Measurements from ENCODE around the gene SLC66A2. TPM values are rescaled to one million over a fixed set of nuclear protein-coding genes. Genes with fewer than 3 reads are reported as not detected.
"Not testable (repeated sequence)": the region's sequence is repeated elsewhere in the genome, so short reads cannot be mapped to it uniquely, and the experiment has no call there.

The SLC66A2 gene
- total RNA-seq, 2 donors from 2014 or later, result 35.1 to 40.1 TPM

DNA sequence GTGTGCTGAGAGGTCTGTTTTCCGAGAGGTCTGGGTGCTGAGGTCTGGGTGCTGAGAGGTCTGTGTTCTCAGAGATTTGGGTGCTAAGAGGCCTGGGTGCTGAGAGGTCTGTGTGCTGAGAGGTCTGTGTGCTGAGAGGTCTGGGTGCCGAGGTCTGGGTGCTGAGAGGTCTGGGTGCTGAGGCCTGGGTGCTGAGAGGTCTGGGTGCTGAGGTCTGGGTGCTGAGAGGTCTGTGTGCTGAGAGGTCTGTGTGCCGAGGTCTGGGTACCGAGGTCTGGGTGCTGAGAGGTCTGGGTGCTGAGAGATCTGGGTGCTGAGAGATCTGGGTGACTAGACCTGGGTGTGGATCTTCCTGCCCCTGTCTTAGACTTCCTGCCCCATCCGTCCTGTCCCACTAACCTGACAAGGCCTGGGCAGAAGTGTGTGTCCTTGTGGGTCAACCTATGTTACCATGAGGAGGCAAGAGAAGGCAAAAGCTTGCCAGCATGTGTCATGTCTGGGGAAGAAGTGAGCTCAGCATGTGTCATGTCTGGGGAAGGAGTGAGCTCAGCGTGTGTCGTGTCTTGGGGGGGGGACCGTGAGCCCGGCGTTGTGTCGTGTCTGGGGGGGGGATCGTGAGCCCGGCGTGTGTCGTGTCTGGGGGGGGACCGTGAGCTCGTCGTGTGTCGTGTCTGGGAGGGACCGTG lies 84.4 kb downstream of the SLC66A2 start:
- H3K27ac Mint-ChIP-seq, result no peak overlapping the region

DNA sequence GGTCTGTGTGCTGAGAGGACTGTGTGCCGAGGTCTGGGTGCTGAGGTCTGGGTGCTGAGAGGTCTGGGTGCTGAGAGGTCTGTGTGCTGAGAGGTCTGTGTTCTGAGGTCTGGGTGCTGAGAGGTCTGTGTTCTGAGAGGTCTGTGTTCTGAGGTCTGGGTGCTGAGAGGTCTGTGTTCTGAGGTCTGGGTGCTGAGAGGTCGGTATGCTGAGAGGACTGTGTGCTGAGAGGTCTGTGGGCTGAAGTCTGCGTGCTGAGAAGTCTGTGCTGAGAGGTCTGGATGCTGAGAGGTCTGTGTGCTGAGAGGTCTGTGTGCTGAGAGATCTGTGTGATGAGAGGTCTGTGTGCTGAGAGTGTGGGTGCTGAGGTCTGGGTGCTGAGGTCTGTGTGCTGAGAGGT lies 85.5 kb downstream of the SLC66A2 start:
- not testable (repeated sequence) for DNase-seq; H3K36me3 Mint-ChIP-seq (ENCODE audit: insufficient read depth in 2 of 2); H3K27ac Mint-ChIP-seq; ATAC-seq (replicated peaks in 1 of 2); H3K9me3 Mint-ChIP-seq; H3K4me3 Mint-ChIP-seq; H3K4me1 Mint-ChIP-seq (ENCODE audit: low read depth)
- peaks cover 10% of the 10 kb centered on the region for H3K27me3 Mint-ChIP-seq (ENCODE audit: low read depth)

More for the DNA sequence above, 84.4 kb downstream of the SLC66A2 start:
- DNase-seq, result no peak
- Mint-ChIP-seq H3K4me1 (ENCODE audit: low read depth) (no peaks in the 10 kb centered on the region), H3K9me3 (no peaks in the 10 kb centered on the region), H3K36me3 (ENCODE audit: insufficient read depth in 2 of 2) (peaks cover 0 to 2% of the 10 kb centered on the region in 2 donors), H3K4me3 (no peak overlapping the region), H3K27me3 (ENCODE audit: low read depth) (peaks cover 3% of the 10 kb centered on the region)
- peak in 1 of 2 donors; percentile 42 for ATAC-seq (replicated peaks in 1 of 2)

DNA sequence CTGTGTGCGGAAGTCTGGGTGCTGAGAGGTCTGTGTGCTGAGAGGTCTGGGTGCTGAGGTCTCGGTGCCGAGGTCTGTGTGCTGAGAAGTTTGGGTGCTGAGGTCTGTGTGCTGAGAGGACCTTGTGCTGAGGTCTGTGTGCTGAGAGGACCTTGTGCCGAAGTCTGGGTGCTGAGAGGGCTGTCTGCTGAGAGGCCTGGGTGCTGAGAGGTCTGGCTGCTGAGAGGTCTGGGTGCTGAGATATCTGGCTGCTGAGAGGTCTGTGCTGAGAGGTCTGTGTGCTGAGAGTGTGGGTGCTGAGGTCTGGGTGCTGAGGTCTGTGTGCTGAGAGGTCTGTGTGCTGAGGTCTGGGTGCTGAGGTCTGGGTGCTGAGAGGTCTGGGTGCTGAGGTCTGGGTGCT lies 86.5 kb downstream of the SLC66A2 start:
- ATAC-seq (replicated peaks in 1 of 2); H3K4me1 Mint-ChIP-seq (ENCODE audit: low read depth); H3K36me3 Mint-ChIP-seq (ENCODE audit: insufficient read depth in 2 of 2); H3K27ac Mint-ChIP-seq; DNase-seq; H3K9me3 Mint-ChIP-seq; H3K4me3 Mint-ChIP-seq: not testable (repeated sequence)
- peaks cover 20% of the 10 kb centered on the region for H3K27me3 Mint-ChIP-seq (ENCODE audit: low read depth)

DNA sequence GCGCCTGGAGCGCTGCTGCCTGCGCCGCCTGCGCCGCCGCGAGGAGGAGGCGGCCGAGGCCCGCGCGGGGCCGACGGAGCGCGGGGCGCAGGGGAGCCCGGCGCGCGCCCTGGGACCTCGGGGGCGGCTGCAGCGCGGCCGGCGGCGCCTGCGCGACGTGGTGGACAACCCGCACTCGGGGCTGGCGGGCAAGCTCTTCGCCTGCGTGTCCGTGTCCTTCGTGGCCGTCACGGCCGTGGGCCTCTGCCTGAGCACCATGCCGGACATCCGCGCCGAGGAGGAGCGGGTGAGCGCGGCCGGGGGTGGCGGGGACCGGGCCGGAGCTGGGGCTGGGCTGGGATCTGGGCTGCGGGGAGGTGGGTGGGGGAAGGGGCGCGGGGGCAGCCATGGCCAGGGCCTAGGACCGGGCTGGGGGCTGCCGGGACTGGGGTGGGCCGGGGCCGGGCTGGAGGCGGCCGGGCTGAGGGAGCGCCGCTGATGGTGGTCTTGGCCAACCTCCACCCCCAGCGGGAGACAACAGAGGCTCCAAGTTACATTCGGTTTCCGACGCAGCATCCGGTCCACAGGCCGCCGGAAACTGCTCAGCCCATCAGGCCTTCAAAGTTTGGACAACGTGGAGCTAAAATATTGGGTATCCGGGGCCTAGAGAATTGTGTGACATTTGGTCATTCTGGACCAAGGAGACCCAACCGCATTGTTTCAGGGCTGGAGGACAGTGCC lies 87.3 kb downstream of the SLC66A2 start:
- H3K9me3 Mint-ChIP-seq, result peaks cover 2 to 3% of the 10 kb centered on the region in 2 donors
- no peak for DNase-seq
- H3K36me3 Mint-ChIP-seq (ENCODE audit: insufficient read depth in 2 of 2), result peaks cover 0 to 2% of the 10 kb centered on the region in 2 donors
- H3K27ac Mint-ChIP-seq, result no peak overlapping the region
- no peaks in the 10 kb centered on the region for H3K4me1 Mint-ChIP-seq (ENCODE audit: low read depth)
- ATAC-seq (replicated peaks in 1 of 2), result no peak
- peaks cover 22% of the 10 kb centered on the region for H3K27me3 Mint-ChIP-seq (ENCODE audit: low read depth)
- H3K4me3 Mint-ChIP-seq, result no peak overlapping the region

DNA sequence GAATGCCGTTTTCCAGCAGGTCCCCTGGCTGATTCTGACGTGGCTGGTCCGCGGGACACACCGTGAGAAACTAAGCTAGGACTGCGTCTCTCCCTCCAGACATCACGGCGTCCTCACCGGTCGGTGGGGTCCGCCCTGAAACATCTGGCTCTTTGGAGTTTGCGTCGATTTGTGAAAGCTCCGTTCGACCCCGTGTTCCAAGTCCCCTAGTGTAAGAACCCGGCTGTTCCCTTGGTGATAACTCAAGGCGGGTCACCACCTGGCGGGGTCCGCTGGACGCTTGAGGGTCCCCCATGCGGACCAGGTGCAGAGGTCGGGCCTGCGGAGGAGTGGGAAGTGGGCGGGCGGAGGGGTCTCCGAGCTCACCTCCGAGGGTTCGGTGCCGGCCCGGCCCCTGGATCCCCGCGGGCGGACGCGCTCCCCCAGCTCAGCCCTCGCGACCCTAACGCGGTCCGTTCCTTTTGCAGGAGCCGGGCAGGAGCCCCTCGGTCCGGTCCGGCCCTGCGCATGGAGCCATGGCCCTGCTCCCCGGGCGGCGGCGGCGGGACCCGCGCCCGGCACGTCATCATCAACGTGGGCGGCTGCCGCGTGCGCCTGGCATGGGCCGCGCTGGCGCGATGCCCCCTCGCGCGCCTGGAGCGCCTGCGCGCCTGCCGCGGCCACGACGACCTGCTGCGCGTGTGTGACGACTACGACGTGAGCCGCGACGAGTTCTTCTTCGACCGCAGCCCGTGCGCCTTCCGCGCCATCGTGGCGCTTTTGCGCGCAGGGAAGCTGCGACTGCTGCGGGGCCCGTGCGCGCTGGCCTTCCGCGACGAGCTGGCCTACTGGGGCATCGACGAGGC lies 88.1 kb downstream of the SLC66A2 start:
- Mint-ChIP-seq H3K36me3 (ENCODE audit: insufficient read depth in 2 of 2) (peaks cover 0 to 2% of the 10 kb centered on the region in 2 donors), H3K4me3 (no peak overlapping the region), H3K27ac (no peak overlapping the region), H3K27me3 (ENCODE audit: low read depth) (peaks cover 22% of the 10 kb centered on the region), H3K9me3 (peaks cover 2 to 3% of the 10 kb centered on the region in 2 donors), H3K4me1 (ENCODE audit: low read depth) (no peaks in the 10 kb centered on the region)
- no peak for ATAC-seq (replicated peaks in 1 of 2)
- no peak for DNase-seq

DNA sequence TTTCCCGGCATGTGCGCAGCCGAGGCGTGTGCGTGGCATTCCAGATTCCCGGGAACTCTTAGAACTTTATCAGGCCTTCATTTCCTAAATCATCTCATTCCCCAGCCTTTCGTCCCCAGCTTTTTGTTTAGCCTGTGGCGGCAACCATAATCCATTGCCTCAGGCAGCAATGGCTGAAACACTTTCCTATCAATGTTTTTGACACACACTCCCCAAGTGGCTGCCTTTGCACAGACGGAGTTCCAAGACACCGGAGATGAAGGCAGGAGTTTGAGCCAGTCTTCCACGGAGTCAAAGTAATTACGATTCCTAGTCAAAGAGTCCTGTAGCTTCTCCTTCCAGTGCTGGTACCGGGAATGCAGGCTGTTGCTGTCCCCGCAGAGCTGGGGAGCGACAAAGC lies 88.9 kb downstream of the SLC66A2 start:
- Mint-ChIP-seq H3K4me3 (no peak overlapping the region), H3K9me3 (peaks cover 2 to 3% of the 10 kb centered on the region in 2 donors), H3K36me3 (ENCODE audit: insufficient read depth in 2 of 2) (peaks cover 0 to 2% of the 10 kb centered on the region in 2 donors), H3K4me1 (ENCODE audit: low read depth) (no peaks in the 10 kb centered on the region), H3K27me3 (ENCODE audit: low read depth) (peaks cover 22% of the 10 kb centered on the region), H3K27ac (no peak overlapping the region)
- no peak for DNase-seq
- ATAC-seq (replicated peaks in 1 of 2), result no peak

DNA sequence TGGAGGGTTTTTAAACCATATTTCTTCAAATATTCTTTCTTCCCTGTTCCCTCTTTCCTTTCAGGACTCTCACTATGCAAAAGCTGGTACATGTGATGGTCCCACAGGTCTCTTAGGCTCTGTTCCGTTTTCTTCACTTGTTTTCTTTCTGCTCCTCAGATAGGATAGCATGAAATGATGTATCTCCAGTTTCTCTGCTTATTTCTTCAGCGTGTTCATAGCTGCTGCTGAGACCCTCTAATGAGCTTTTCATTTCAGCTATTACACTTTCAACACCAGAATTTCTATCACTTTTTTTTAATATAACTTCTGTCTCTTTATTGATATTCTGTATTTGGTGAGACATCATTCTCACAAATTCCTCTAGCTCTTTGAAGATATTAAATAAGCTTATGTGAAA lies 89.8 kb downstream of the SLC66A2 start:
- ATAC-seq (replicated peaks in 1 of 2), result no peak
- no peak overlapping the region for H3K4me3 Mint-ChIP-seq

DNA sequence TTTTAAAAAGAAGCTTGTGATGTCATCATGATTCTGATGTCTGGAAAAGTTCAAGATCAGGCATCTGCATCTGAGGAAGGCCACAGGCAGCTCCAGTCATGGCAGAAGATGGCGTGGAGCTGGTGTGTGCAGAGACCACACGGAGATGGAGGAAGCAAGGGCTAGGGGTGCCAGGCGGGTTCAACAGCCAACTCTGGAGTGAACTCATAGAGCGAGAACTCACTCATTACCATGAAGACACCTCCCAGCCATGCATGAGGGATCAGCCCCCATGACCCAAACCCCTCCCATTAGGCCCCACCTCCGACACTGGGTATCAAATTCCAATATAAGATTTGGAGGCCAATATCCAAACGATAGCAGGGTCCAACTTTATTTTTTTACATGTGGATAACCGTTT lies 92.1 kb downstream of the SLC66A2 start:
- ATAC-seq (replicated peaks in 1 of 2) (no peak), DNase-seq (no peak)
- Mint-ChIP-seq H3K4me1 (ENCODE audit: low read depth) (no peaks in the 10 kb centered on the region), H3K36me3 (ENCODE audit: insufficient read depth in 2 of 2) (peaks cover 0 to 2% of the 10 kb centered on the region in 2 donors), H3K4me3 (no peak overlapping the region), H3K9me3 (peaks cover 2 to 3% of the 10 kb centered on the region in 2 donors), H3K27ac (no peak overlapping the region), H3K27me3 (ENCODE audit: low read depth) (peaks cover 28% of the 10 kb centered on the region)

More for the DNA sequence above, 89.8 kb downstream of the SLC66A2 start:
- peaks cover 22% of the 10 kb centered on the region for H3K27me3 Mint-ChIP-seq (ENCODE audit: low read depth)
- no peaks in the 10 kb centered on the region for H3K4me1 Mint-ChIP-seq (ENCODE audit: low read depth)
- H3K27ac Mint-ChIP-seq, result no peak overlapping the region
- H3K9me3 Mint-ChIP-seq, result peaks cover 2 to 3% of the 10 kb centered on the region in 2 donors
- peaks cover 0 to 2% of the 10 kb centered on the region in 2 donors for H3K36me3 Mint-ChIP-seq (ENCODE audit: insufficient read depth in 2 of 2)
- DNase-seq, result no peak

DNA sequence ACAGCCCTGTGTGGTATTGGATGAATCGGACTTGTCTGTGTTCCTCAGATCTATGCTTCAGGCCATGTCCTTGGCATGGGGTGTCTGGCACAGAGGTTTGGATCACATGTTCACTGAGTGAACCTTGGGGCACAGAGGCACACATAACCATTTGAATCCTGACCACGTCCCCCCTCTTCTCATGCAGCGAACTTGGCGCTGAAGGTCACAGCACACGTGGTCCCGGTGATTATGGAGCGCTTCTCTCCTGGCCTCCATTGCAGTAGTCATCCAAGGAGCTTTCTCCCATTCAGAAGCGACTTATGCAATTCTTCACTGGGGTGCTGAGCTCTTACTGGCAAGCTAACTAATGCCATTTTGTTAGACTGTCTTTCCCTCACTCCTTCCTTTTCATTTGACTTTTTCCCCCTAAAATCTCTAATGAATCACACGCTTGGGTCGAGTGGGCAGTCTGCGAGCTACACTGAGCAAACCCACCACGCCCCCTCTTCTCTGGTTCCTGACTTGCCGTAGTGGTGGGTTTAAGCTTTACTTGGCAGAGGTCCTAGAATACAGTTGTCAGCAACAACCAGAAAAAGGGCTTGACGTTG lies 94.3 kb downstream of the SLC66A2 start:
- Mint-ChIP-seq H3K4me1 (ENCODE audit: low read depth) (no peaks in the 10 kb centered on the region), H3K4me3 (no peak overlapping the region)

DNA sequence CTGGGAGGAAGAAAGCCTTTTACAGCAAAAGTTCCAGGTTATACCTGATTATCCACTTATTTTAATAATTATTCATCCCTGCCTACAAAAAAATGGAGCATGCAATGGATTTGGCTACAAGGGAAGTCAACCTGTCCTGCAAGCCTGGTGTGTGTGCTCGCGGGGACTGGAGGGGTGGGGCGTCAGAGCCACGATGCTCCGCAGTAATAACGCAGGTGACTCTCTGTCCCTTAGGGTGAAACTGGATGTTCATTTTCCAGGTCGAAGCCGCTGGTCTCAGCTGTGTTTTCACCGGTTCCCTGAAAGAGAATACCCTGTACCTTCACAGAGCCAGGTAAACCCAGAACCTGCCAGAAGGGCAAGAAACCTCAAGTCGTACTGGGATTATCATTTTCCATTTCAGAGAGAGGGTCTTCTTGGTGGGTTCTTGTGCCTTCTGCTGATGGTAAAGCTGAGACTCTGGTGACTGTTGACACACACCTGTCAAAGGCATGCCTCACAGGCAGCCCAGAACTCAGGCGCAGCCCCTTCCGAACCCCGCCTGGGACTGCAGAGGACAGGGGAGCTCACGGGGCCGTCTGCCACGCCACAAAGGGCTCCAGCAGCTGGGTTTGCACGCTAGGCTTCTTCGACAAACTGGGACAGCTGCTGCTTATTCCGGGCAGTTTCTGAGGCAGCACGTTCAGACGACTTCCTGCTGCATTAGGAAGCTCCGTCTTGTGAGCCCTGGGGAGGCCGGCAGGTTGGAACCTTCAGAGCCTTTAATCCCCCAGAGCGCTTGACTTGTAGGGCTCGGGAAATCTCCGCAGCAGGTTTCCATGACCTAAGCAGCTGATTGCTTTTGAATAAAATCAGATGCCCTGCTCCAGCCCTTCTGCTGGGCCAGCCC lies 95.1 kb downstream of the SLC66A2 start:
- Mint-ChIP-seq H3K27ac (no peak overlapping the region), H3K4me1 (ENCODE audit: low read depth) (no peaks in the 10 kb centered on the region), H3K27me3 (ENCODE audit: low read depth) (peaks cover 19% of the 10 kb centered on the region), H3K4me3 (no peak overlapping the region), H3K36me3 (ENCODE audit: insufficient read depth in 2 of 2) (no peaks in the 10 kb centered on the region), H3K9me3 (no peaks in the 10 kb centered on the region)
- peak; percentile 43 to 51 for ATAC-seq (replicated peaks in 1 of 2)
- DNase-seq, result peak; percentile 14 to 23

More for the DNA sequence above, 94.3 kb downstream of the SLC66A2 start:
- Mint-ChIP-seq H3K36me3 (ENCODE audit: insufficient read depth in 2 of 2) (no peaks in the 10 kb centered on the region), H3K9me3 (peaks cover 2 to 3% of the 10 kb centered on the region in 2 donors), H3K27me3 (ENCODE audit: low read depth) (peaks cover 27% of the 10 kb centered on the region), H3K27ac (no peak overlapping the region)
- DNase-seq (no peak), ATAC-seq (replicated peaks in 1 of 2) (no peak)

DNA sequence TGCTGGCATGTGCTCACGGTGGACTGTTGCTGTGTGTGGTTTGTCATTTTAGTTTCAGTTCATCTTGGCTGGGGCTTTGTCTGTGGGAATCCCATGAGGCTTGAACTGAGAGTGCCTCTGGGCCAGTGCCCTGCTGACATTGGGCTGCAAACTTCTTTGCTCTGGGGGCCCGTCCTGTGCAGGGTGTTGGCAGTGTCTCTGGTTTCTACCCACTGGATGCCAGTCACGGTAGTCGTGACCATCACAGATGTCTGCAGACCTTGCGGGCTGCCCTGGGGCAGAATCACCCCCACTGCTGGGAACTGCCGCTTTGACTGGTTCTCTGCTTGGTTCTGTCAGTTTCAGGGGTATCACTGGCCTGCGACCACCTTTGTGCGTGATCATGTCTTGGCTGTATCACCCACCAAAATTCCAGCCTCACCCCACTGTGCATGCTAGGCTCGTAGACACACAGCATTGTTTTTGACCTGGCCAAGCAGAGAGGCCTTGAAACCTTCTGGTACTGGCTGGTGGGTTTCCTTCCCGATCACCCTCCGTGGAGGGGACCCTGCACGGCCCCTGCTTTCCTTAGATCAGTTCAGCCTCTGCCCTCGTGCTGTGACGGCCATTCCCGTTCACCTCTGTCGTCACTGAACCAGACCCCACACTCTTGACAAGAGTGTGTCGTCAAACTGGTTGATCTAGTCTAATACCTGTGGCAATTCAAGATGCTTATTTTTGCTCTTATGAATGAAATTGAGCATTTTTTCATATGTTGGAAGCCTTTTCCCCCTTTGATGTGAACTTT lies 96.1 kb downstream of the SLC66A2 start:
- H3K27me3 Mint-ChIP-seq (ENCODE audit: low read depth), result peaks cover 12% of the 10 kb centered on the region
- H3K4me1 Mint-ChIP-seq (ENCODE audit: low read depth), result no peaks in the 10 kb centered on the region
- no peak overlapping the region for H3K4me3 Mint-ChIP-seq
- DNase-seq, result no peak
- H3K27ac Mint-ChIP-seq, result no peak overlapping the region
- no peak for ATAC-seq (replicated peaks in 1 of 2)
- no peaks in the 10 kb centered on the region for H3K36me3 Mint-ChIP-seq (ENCODE audit: insufficient read depth in 2 of 2)
- H3K9me3 Mint-ChIP-seq, result no peaks in the 10 kb centered on the region
